ENCODE results near the gene ATAD5.

ATAD5 gene

DNA sequence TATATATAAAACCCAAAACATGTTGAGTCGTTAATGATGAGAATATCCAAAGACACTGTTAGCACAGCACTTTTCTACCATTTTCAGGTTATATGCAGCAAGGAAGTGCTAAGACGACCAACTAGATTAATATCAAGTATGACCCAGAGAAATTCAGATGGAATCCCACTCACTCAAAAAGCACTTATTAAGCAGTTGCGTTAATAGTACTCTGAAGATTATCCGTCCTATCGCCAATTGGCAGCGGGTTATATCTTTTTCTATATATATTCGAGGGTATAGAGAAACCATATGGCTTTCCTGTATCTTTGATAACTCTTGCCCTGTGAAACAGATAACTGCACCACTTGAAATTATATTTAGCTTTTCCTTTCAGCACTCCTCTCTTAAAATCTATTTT, 8.3 kb upstream of the ATAD5 start:
- H3K36me3 ChIP-seq (ENCODE audit: control insufficient read depth, insufficient read depth, low read length) = no peaks in the 10 kb centered on the region
- DNase-seq = no peak
- peak overlapping the region; percentile 88 for H3K27ac ChIP-seq (ENCODE audit: insufficient read depth, low read length, poor library complexity, severe bottlenecking)
- H3K27me3 ChIP-seq (replicated peaks; ENCODE audit: control insufficient read depth, insufficient read depth, low read length, poor library complexity, severe bottlenecking) = no peaks in the 10 kb centered on the region
- H3K4me1 ChIP-seq (ENCODE audit: control insufficient read depth, insufficient read depth, low read length, poor library complexity, severe bottlenecking) = peaks cover 46% of the 10 kb centered on the region
- H3K4me3 ChIP-seq (ENCODE audit: insufficient read depth, low read depth, low read length, poor library complexity, severe bottlenecking) = peak overlapping the region; percentile 99
- no peaks in the 10 kb centered on the region for H3K9me3 ChIP-seq (ENCODE audit: control insufficient read depth, low read length)

DNA sequence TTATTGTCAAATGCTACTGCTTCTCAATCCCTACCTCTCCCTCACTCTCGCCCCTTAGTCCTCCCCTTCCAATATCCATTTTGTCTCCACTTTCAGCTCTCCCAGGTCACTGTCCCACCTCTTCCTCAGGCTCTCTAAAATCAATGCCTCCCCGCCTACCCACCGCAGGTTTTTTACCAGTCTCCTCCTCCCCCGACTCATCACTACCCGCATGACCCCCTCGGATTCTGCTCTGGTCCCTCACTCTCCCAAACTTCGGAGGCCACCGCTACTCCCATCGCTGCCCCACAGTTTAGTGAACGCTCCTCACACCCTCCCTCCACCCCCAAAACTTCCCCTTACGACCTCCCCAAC, 7.8 kb upstream of the ATAD5 start:
- peak overlapping the region; percentile 88 for H3K27ac ChIP-seq (ENCODE audit: insufficient read depth, low read length, poor library complexity, severe bottlenecking)
- peak in 1 of 3 donors; percentile 16 for DNase-seq
- H3K36me3 ChIP-seq (ENCODE audit: control insufficient read depth, insufficient read depth, low read length) = no peaks in the 10 kb centered on the region
- no peaks in the 10 kb centered on the region for H3K27me3 ChIP-seq (replicated peaks; ENCODE audit: control insufficient read depth, insufficient read depth, low read length, poor library complexity, severe bottlenecking)
- H3K4me3 ChIP-seq (ENCODE audit: insufficient read depth, low read depth, low read length, poor library complexity, severe bottlenecking) = peak overlapping the region; percentile 99
- H3K4me1 ChIP-seq (ENCODE audit: control insufficient read depth, insufficient read depth, low read length, poor library complexity, severe bottlenecking) = peaks cover 42% of the 10 kb centered on the region
- H3K9me3 ChIP-seq (ENCODE audit: control insufficient read depth, low read length) = no peaks in the 10 kb centered on the region

DNA sequence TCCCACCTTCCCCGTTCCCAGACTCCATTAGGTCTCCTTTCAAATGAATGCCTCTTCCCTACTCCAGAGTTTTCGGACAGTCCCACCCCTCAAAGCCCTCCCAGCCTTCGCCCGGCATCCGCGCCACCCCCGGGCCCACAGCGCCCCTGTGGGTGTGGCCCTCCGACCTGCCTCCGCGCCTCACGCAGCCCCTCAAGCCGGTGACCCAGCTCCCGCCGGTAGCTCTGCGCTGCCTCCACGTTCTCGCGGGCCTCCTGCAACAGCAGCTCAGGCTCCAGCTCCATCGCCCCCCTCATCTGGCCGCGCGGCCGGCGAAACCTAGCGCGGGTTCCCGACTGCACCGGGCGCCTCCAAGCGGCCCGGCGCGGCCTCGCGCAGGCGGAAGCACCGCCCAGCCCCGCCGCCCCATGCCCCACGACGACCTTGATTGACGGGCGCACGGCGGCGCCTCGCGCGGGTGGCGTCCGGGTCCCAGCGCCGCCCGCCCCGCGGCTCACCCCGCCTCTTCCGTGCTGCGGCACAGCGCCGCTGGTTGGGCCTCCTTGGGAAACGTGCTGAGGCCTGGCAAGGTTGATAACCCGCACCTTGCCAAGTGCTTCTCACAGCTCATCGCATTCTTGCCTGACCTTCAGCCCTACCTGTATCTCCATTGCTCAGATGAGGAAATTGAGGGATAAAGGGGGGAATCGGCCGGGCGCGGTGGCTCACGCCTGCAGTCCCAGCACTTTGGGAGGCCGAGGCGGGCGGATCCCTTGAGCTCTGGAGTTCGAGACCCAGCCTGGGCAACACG, 7.2 kb upstream of the ATAD5 start, which contains the start of gene CRLF3:
CRLF3 (minus strand) TSS at position 337 of the 790 bp plus-strand sequence; CDS start at position 296, 41 bp downstream.
- DNase-seq = peak; percentile 78 to 84 (median 83)
- Histone ChIP-seq H3K4me1 (ENCODE audit: control insufficient read depth, insufficient read depth, low read length, poor library complexity, severe bottlenecking) (peaks cover 37% of the 10 kb centered on the region), H3K36me3 (ENCODE audit: control insufficient read depth, insufficient read depth, low read length) (no peaks in the 10 kb centered on the region), H3K27ac (ENCODE audit: insufficient read depth, low read length, poor library complexity, severe bottlenecking) (peak within 1 kb of the TSS; percentile 88), H3K4me3 (ENCODE audit: insufficient read depth, low read depth, low read length, poor library complexity, severe bottlenecking) (peak within 1 kb of the TSS; percentile 99), H3K27me3 (replicated peaks; ENCODE audit: control insufficient read depth, insufficient read depth, low read length, poor library complexity, severe bottlenecking) (no peaks in the 10 kb centered on the region), H3K9me3 (ENCODE audit: control insufficient read depth, low read length) (no peaks in the 10 kb centered on the region)

DNA sequence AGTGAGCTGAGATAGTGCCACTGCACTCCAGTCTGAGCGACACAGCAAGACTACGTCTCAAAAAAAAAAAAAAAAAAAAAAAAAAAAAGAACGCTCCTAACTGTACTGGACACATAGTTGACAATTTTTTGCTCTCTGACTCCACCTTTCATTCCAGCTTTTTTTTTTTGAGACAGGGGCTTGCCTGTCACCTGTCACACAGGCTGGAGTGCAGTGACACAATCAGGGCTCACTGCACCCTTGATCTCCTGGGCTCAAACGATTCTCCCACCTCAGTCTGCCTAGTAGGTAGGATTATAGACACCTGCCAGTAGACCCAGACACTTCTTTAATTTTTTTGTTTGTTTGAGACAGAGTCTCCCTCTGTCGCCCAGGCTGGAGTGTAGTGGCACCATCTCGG, 4.7 kb upstream of the ATAD5 start:
- H3K36me3 ChIP-seq (ENCODE audit: control insufficient read depth, insufficient read depth, low read length) = no peaks in the 10 kb centered on the region
- peaks cover 19% of the 10 kb centered on the region for H3K4me1 ChIP-seq (ENCODE audit: control insufficient read depth, insufficient read depth, low read length, poor library complexity, severe bottlenecking)
- no peaks in the 10 kb centered on the region for H3K27me3 ChIP-seq (replicated peaks; ENCODE audit: control insufficient read depth, insufficient read depth, low read length, poor library complexity, severe bottlenecking)
- H3K27ac ChIP-seq (ENCODE audit: insufficient read depth, low read length, poor library complexity, severe bottlenecking) = no peak overlapping the region
- no peaks in the 10 kb centered on the region for H3K9me3 ChIP-seq (ENCODE audit: control insufficient read depth, low read length)
- DNase-seq = no peak
- no peak overlapping the region for H3K4me3 ChIP-seq (ENCODE audit: insufficient read depth, low read depth, low read length, poor library complexity, severe bottlenecking)

DNA sequence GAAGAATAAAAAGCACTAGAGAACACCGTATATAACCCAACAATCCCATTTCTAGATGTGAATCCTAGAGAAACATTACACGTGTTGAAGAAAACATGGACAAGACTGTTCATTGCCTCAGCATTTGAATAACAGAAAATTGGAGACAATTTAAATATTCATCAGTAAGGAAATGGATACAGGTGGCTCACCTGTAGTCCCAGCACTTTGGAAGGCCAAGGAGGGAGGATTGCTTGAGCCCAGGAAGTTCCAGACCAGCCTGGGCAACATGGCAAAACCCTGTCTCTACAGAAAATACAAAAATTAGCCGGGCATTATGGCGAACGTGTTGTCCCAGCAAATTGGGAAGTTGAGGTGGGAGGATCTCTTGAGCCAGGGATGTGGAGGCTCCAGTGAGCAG, 2.7 kb upstream of the ATAD5 start:
- no peaks in the 10 kb centered on the region for H3K36me3 ChIP-seq (ENCODE audit: control insufficient read depth, insufficient read depth, low read length)
- no peak overlapping the region for H3K4me3 ChIP-seq (ENCODE audit: insufficient read depth, low read depth, low read length, poor library complexity, severe bottlenecking)
- H3K4me1 ChIP-seq (ENCODE audit: control insufficient read depth, insufficient read depth, low read length, poor library complexity, severe bottlenecking) = peaks cover 14% of the 10 kb centered on the region
- H3K27me3 ChIP-seq (replicated peaks; ENCODE audit: control insufficient read depth, insufficient read depth, low read length, poor library complexity, severe bottlenecking) = no peaks in the 10 kb centered on the region
- no peak for DNase-seq
- H3K27ac ChIP-seq (ENCODE audit: insufficient read depth, low read length, poor library complexity, severe bottlenecking) = no peak overlapping the region
- H3K9me3 ChIP-seq (ENCODE audit: control insufficient read depth, low read length) = no peaks in the 10 kb centered on the region

DNA sequence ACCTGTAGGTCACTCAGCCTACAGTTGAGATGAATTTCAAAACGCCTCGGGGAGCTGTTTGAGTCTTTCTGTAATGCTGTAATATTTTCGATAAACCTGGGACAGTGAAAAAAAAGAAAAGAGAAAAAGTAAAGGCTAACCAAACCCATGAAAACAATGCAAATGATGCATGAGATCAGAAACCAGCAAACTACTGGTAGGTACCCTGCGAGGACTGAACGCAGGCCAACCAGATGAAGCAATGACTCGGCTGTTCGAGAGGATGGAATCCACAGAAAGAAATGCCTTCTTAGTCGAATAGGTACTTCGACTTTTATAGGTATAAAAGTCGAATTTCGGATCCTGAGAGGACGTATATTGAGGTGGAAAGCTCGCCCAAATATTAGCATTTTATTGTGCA, 509 bp upstream of the ATAD5 start:
- peak overlapping the region; percentile 33 for H3K27ac ChIP-seq (ENCODE audit: insufficient read depth, low read length, poor library complexity, severe bottlenecking)

DNA sequence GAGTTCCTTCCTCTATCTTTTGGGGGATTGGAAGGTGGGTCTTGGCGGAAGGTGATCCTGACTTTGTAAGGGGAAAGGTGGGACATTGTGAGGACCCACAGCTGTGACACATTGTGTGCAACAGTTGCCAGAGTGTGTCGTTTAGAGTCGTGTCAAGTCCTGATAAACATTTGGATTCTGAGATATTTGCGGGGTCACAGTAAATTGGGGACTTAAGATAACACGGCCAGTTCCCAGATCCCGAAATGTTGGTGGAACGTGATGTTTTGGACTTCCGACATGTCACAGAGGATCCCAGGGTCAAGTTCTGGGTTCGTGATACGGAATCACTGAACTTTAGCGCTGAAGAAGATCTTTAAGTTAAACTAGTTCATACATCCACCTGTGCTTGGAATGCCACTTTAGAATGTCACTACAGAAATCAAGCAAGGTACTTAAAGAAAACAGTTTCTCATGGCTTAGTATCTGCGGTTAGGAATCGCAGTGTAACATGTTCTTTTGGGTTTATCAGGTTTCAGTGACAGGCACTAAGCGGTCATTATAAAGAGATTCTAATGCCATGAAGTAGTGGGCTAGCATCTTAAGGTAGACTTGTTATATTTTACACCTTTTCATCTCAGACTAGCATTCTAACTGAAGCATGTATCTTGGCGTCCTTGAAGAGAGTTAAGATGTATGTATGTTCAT, 815 bp downstream of the ATAD5 start:
- H3K27ac ChIP-seq (ENCODE audit: insufficient read depth, low read length, poor library complexity, severe bottlenecking) = peak overlapping the region; percentile 56
- DNase-seq = no peak
- H3K4me1 ChIP-seq (ENCODE audit: control insufficient read depth, insufficient read depth, low read length, poor library complexity, severe bottlenecking) = peaks cover 5% of the 10 kb centered on the region
- peaks cover 3% of the 10 kb centered on the region for H3K36me3 ChIP-seq (ENCODE audit: control insufficient read depth, insufficient read depth, low read length)
- no peaks in the 10 kb centered on the region for H3K27me3 ChIP-seq (replicated peaks; ENCODE audit: control insufficient read depth, insufficient read depth, low read length, poor library complexity, severe bottlenecking)
- H3K4me3 ChIP-seq (ENCODE audit: insufficient read depth, low read depth, low read length, poor library complexity, severe bottlenecking) = peak overlapping the region; percentile 94
- no peaks in the 10 kb centered on the region for H3K9me3 ChIP-seq (ENCODE audit: control insufficient read depth, low read length)

More for the DNA sequence above, 509 bp upstream of the ATAD5 start:
- no peak for DNase-seq
- Histone ChIP-seq H3K27me3 (replicated peaks; ENCODE audit: control insufficient read depth, insufficient read depth, low read length, poor library complexity, severe bottlenecking) (no peaks in the 10 kb centered on the region), H3K4me1 (ENCODE audit: control insufficient read depth, insufficient read depth, low read length, poor library complexity, severe bottlenecking) (peaks cover 5% of the 10 kb centered on the region), H3K4me3 (ENCODE audit: insufficient read depth, low read depth, low read length, poor library complexity, severe bottlenecking) (peak overlapping the region; percentile 94), H3K36me3 (ENCODE audit: control insufficient read depth, insufficient read depth, low read length) (no peaks in the 10 kb centered on the region), H3K9me3 (ENCODE audit: control insufficient read depth, low read length) (no peaks in the 10 kb centered on the region)

DNA sequence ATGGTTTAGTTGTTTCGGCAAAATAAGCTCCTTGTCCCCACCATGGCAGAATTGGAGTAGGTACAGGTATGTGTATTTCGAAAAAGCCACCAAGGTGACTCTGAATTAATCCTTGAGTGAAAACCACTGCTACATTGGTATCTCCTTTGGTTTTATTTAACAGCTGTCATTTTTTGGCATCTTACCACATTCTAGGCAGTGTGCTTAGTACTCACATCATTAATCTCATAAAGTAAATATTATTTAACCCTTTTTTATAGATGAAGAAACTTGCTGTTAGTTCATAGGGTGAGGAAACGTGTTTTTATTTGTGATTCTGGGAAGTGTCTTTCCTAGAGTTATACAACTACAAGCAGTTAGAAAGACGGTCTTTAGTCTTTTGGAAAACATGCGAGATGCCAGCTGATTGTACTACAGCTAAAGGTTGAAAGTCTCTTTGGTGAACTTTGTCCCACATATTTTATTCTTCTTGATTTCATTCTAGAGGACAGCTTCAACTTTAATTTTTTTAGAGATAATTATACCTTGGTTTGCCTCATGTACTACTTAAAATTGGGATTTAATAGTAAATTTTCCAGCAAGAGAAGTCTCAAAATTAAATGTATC, 6.5 kb downstream of the ATAD5 start:
- H3K4me1 ChIP-seq (ENCODE audit: control insufficient read depth, insufficient read depth, low read length, poor library complexity, severe bottlenecking) = no peaks in the 10 kb centered on the region
- H3K9me3 ChIP-seq (ENCODE audit: control insufficient read depth, low read length) = no peaks in the 10 kb centered on the region
- no peak for DNase-seq
- no peak overlapping the region for H3K27ac ChIP-seq (ENCODE audit: insufficient read depth, low read length, poor library complexity, severe bottlenecking)
- peaks cover 10% of the 10 kb centered on the region for H3K36me3 ChIP-seq (ENCODE audit: control insufficient read depth, insufficient read depth, low read length)
- H3K27me3 ChIP-seq (replicated peaks; ENCODE audit: control insufficient read depth, insufficient read depth, low read length, poor library complexity, severe bottlenecking) = no peaks in the 10 kb centered on the region
- no peak overlapping the region for H3K4me3 ChIP-seq (ENCODE audit: insufficient read depth, low read depth, low read length, poor library complexity, severe bottlenecking)

DNA sequence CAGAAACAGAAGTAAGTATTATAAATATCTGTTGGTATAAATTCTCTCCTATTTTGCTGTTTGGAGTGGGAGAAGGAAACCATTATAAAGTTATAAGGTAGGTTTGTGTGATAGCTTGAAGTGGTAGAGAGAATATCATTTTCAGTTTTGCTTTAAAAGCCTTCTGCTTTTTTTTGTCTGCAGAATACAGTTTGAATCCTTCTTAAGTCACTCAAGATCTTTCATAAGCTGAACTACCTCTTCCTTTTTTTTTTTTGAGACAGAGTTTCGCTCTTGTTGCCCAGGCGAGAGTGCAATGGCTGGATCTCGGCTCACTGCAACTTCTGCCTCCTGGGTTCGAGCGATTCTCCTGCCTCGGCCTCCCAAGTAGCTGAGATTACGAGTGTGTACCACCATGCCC, 9.0 kb downstream of the ATAD5 start:
- Histone ChIP-seq H3K4me1 (ENCODE audit: control insufficient read depth, insufficient read depth, low read length, poor library complexity, severe bottlenecking) (no peaks in the 10 kb centered on the region), H3K4me3 (ENCODE audit: insufficient read depth, low read depth, low read length, poor library complexity, severe bottlenecking) (no peak overlapping the region), H3K9me3 (ENCODE audit: control insufficient read depth, low read length) (no peaks in the 10 kb centered on the region), H3K27me3 (replicated peaks; ENCODE audit: control insufficient read depth, insufficient read depth, low read length, poor library complexity, severe bottlenecking) (no peaks in the 10 kb centered on the region), H3K27ac (ENCODE audit: insufficient read depth, low read length, poor library complexity, severe bottlenecking) (no peak overlapping the region), H3K36me3 (ENCODE audit: control insufficient read depth, insufficient read depth, low read length) (peaks cover 10% of the 10 kb centered on the region)
- no peak for DNase-seq

DNA sequence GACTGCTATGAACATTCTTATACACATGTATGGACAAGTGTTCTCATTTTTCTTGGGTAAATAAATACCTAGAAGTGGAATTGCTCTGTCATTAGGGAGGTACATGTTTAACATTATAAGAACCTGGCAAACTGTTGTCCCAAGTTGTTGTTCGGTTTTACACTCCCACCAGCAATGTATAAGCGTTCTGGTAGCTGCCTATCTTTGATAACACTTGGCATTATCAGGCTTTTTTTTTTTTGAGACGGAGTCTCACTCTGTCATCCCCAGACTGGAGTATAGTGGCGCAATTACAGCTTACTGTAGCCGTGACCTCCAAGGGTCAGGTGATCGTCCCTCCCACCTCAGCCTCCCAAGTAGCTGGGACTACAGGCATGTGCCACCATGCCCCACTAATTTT, 16.3 kb downstream of the ATAD5 start:
- no peaks in the 10 kb centered on the region for H3K27me3 ChIP-seq (replicated peaks; ENCODE audit: control insufficient read depth, insufficient read depth, low read length, poor library complexity, severe bottlenecking)
- H3K36me3 ChIP-seq (ENCODE audit: control insufficient read depth, insufficient read depth, low read length) = no peaks in the 10 kb centered on the region
- no peak overlapping the region for H3K4me3 ChIP-seq (ENCODE audit: insufficient read depth, low read depth, low read length, poor library complexity, severe bottlenecking)
- no peaks in the 10 kb centered on the region for H3K9me3 ChIP-seq (ENCODE audit: control insufficient read depth, low read length)
- H3K4me1 ChIP-seq (ENCODE audit: control insufficient read depth, insufficient read depth, low read length, poor library complexity, severe bottlenecking) = no peaks in the 10 kb centered on the region
- H3K27ac ChIP-seq (ENCODE audit: insufficient read depth, low read length, poor library complexity, severe bottlenecking) = no peak overlapping the region
- no peak for DNase-seq

Measured in effector memory CD4-positive, alpha-beta T cell (primary cell).